Gastroesophageal sphincter (tissue), 4 donors: ENCODE results near the gene FHOD3. TPM values are rescaled to one million over a fixed set of nuclear protein-coding genes. Genes with fewer than 3 reads are reported as not detected.

Source experiments
- ATAC-seq: fragments of 150-250 bp; one replicate; pipeline ENCODE4 v1.9.1; 2016; ENCODE audit warnings: mild to moderate bottlenecking, moderate library complexity
- H3K27ac ChIP-seq, 4 donors: fragments of 200-600 bp; sonication (generic) in 3 of 4; 1 replicate in 3 of 4; 2 replicates in 1 of 4; pipeline ENCODE4 v1.5.1; 2016 to 2019
- H3K27me3 ChIP-seq: fragments of 200-600 bp; sonication (generic); one replicate; pipeline ENCODE4 v1.5.1; 2019
- H3K36me3 ChIP-seq, 2 donors: fragments of 200-600 bp; sonication (generic); one replicate each; pipeline ENCODE4 v1.5.1; 2019; ENCODE audit warnings: control low read depth in 1 of 2
- H3K4me1 ChIP-seq, 3 donors: fragments of 200-600 bp; sonication (generic); 1 replicate in 2 of 3; 2 replicates in 1 of 3; pipeline ENCODE4 v1.5.1; 2016 to 2019; ENCODE audit warnings: control low read depth in 2 of 3
- H3K4me3 ChIP-seq, 2 donors: fragments of 200-600 bp; sonication (generic); one replicate each; pipeline ENCODE4 v1.5.1; 2019; ENCODE audit warnings: mild to moderate bottlenecking in 1 of 2, moderate library complexity in 1 of 2
- H3K9me3 ChIP-seq, 3 donors: fragments of 200-600 bp; sonication (generic); one replicate each; pipeline ENCODE4 v1.5.1; 2017 to 2019; ENCODE audit warnings: control low read depth in 2 of 3
- EP300 ChIP-seq: sonication (generic); formaldehyde crosslinking; IDR thresholded peaks from one replicate; pipeline ENCODE4 v1.6.1; 2017; ENCODE audit warnings: antibody characterized with exemption, mild to moderate bottlenecking
- POLR2A ChIP-seq, 2 donors: fragments of 450-650 bp; IDR thresholded peaks; one replicate each; pipeline ENCODE4 v1.6.1; 2017; ENCODE audit warnings: antibody characterized with exemption in 2 of 2, mild to moderate bottlenecking in 2 of 2, moderate library complexity in 1 of 2
- POLR2AphosphoS5 ChIP-seq: sonication (generic); formaldehyde crosslinking; IDR thresholded peaks from one replicate; pipeline ENCODE4 v1.6.1; 2017; ENCODE audit warnings: antibody characterized with exemption
- WGBS, 2 donors: methylation state at CpG; one replicate each; pipeline ENCODE4 v1.1.5; 2018; ENCODE audit warnings: low coverage in 1 of 2; 5-methylcytosine and 5-hydroxymethylcytosine counted together
- total RNA-seq, 4 donors: library from RNA; depleted of rRNA; stranded (reverse); fragments of >200 nt; gene quantifications; one replicate each; pipeline ENCODE4 v1.1.0, GENCODE V29; 2016
- TF ChIP-seq, protein P1 (sequence below), 4 experiments: fragments of 200-600 bp in 2 of 4; fragments of 450-650 bp in 2 of 4; sonication (generic) in 1 of 4; IDR thresholded peaks; one replicate each; pipeline ENCODE4 v1.5.1; 2017 to 2019; ENCODE audit warnings: antibody characterized with exemption in 4 of 4, mild to moderate bottlenecking in 2 of 4, moderate library complexity in 2 of 4

The FHOD3 gene
- total RNA-seq, 4 donors from 2014 or later: 18.4 to 36.7 (median 30.4) TPM

- WGBS, 2 donors: no CpG with 5 or more reads among the region's 1 CpG
- TF ChIP-seq, protein P1, sequence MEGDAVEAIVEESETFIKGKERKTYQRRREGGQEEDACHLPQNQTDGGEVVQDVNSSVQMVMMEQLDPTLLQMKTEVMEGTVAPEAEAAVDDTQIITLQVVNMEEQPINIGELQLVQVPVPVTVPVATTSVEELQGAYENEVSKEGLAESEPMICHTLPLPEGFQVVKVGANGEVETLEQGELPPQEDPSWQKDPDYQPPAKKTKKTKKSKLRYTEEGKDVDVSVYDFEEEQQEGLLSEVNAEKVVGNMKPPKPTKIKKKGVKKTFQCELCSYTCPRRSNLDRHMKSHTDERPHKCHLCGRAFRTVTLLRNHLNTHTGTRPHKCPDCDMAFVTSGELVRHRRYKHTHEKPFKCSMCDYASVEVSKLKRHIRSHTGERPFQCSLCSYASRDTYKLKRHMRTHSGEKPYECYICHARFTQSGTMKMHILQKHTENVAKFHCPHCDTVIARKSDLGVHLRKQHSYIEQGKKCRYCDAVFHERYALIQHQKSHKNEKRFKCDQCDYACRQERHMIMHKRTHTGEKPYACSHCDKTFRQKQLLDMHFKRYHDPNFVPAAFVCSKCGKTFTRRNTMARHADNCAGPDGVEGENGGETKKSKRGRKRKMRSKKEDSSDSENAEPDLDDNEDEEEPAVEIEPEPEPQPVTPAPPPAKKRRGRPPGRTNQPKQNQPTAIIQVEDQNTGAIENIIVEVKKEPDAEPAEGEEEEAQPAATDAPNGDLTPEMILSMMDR (IDR thresholded peaks at IDR 0.05): no peak
- TF ChIP-seq POLR2AphosphoS5 (no peak), POLR2A (IDR thresholded peaks at IDR 0.05) (no peak), EP300 (no peak)
- no peaks in the 10 kb centered on the region for H3K4me1 ChIP-seq
- H3K36me3 ChIP-seq: no peaks in the 10 kb centered on the region
- ATAC-seq: no peak
- H3K4me3 ChIP-seq: no peak overlapping the region
- H3K27ac ChIP-seq: no peak overlapping the region
- H3K9me3 ChIP-seq: no peaks in the 10 kb centered on the region
- no peaks in the 10 kb centered on the region for H3K27me3 ChIP-seq
These were observed 159.1 kb downstream of the FHOD3 start for GRCh38 chr18:36456622-36457021.

DNA sequence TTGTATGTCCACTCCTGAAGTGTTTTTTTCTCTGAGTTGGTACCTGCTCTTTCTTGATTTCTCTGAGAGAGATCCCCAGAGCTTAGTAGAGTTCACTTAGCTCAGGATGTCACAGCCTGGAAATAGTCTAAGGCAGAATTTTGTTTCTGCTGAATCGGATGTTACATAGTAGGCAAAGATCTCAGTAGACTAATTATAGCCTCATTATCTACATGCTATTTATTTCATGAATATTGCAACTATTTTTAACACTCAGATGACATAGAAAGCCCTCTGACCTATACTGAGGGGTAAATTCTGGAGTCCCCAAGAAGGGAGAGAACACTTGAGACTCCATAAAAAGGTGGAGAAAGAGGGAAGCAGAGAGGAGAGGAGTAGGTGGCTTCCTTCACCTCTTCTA lies 160.2 kb downstream of the FHOD3 start:
- 29% methylated on average over 1 of the region's 1 CpG; no CpG with 5 or more reads in 1 of the 2 donors for WGBS, 2 donors
- TF ChIP-seq POLR2A (IDR thresholded peaks at IDR 0.05) (no peak), EP300 (no peak)
- no peaks in the 10 kb centered on the region for H3K36me3 ChIP-seq
- H3K9me3 ChIP-seq: no peaks in the 10 kb centered on the region
- H3K4me3 ChIP-seq: no peak overlapping the region
- H3K4me1 ChIP-seq: no peaks in the 10 kb centered on the region
- ATAC-seq: no peak
- no peak overlapping the region for H3K27ac ChIP-seq
- no peaks in the 10 kb centered on the region for H3K27me3 ChIP-seq

DNA sequence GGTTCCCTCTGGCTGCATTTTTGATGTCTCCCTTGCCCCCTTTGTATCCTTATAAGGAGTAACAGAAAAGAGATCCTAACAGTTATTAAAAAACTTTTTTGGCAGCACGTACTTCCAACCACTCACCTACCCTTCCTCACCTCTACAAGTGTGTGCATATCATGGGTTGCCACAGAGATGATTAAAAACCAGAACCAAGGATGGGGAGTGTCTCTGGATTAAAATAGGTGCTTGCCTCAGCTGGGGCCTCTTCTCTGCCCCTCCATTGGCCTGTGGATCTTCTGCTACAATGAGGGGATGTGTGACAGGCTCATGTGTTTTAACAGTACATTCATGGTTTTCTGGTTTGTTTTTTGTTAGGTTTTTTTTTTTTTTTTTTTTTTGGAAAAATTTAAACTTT lies 160.8 kb downstream of the FHOD3 start:
- TF ChIP-seq, protein P1 (IDR thresholded peaks at IDR 0.05): no peak
- TF ChIP-seq POLR2A (IDR thresholded peaks at IDR 0.05) (no peak), EP300 (no peak), POLR2AphosphoS5 (no peak)
- Histone ChIP-seq H3K9me3 (no peaks in the 10 kb centered on the region), H3K27me3 (no peaks in the 10 kb centered on the region), H3K36me3 (no peaks in the 10 kb centered on the region), H3K27ac (no peak overlapping the region), H3K4me1 (no peaks in the 10 kb centered on the region), H3K4me3 (no peak overlapping the region)
- 82 to 89% methylated on average over 1 of the region's 1 CpG for WGBS, 2 donors
- no peak for ATAC-seq

DNA sequence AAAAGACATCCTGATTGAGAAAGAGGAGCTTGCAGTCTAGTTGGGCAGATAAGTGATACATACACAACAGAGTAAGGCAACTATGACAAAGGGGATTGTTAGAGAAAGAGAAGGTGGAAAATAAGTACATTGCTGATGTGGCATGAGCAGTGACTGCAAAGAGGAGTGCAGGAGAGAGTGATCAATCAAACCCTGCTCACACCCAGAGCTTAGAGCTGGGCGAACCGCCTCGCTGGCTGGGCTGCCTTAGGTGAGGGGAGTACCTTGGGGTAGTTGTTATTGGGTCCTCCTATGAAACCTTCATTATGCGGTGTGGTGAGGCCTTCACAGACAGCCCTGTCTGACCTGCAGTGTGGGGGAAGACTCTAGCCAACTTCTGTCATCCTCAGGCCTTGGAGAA lies 161.7 kb downstream of the FHOD3 start:
- H3K4me1 ChIP-seq: no peaks in the 10 kb centered on the region
- H3K27me3 ChIP-seq: no peaks in the 10 kb centered on the region
- no peaks in the 10 kb centered on the region for H3K9me3 ChIP-seq
- H3K27ac ChIP-seq: no peak overlapping the region
- ATAC-seq: no peak
- H3K4me3 ChIP-seq: no peak overlapping the region
- WGBS, 2 donors: 86 to 93% methylated on average over 3 to 4 of the region's 4 CpGs
- TF ChIP-seq, protein P1 (IDR thresholded peaks at IDR 0.05): no peak
- TF ChIP-seq POLR2AphosphoS5 (no peak), EP300 (no peak), POLR2A (IDR thresholded peaks at IDR 0.05) (no peak)
- no peaks in the 10 kb centered on the region for H3K36me3 ChIP-seq

GRCh38 chr18:36459786-36460185 lies 162.3 kb downstream of the FHOD3 start:
- H3K4me1 ChIP-seq: no peaks in the 10 kb centered on the region
- no peaks in the 10 kb centered on the region for H3K27me3 ChIP-seq
- WGBS, 2 donors: 56 to 60% methylated on average over 2 to 3 of the region's 3 CpGs
- no peak for ATAC-seq
- H3K4me3 ChIP-seq: no peak overlapping the region
- H3K27ac ChIP-seq: no peak overlapping the region
- TF ChIP-seq EP300: no peak
- TF ChIP-seq POLR2A (IDR thresholded peaks at IDR 0.05): no peak
- TF ChIP-seq POLR2AphosphoS5: no peak
- TF ChIP-seq, protein P1 (IDR thresholded peaks at IDR 0.05): no peak
- H3K9me3 ChIP-seq: no peaks in the 10 kb centered on the region
- no peaks in the 10 kb centered on the region for H3K36me3 ChIP-seq
